ENCODE data around the gene ROR1.

Gene ROR1

DNA sequence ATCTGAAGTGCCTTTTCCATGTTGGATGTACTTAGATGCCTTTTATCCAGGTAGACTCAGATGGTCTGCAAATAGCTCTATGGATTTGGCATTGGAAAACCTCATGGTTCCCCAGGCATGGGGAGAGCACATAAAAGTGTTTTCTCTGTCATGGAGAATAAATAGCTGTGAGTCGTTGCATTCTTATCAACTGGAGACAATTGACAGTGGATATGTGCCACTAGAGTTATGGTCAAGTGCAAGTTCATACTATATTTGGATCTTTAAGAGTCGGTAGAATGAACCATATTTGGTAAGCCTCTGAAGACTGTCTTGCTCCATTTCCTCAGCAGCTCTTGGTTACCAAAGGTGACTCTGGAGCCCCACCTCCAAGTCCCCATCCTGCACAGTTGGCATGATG, 83.7 kb downstream of the ROR1 start:
- DNase-seq (ENCODE audit: low spot score): no peak

DNA sequence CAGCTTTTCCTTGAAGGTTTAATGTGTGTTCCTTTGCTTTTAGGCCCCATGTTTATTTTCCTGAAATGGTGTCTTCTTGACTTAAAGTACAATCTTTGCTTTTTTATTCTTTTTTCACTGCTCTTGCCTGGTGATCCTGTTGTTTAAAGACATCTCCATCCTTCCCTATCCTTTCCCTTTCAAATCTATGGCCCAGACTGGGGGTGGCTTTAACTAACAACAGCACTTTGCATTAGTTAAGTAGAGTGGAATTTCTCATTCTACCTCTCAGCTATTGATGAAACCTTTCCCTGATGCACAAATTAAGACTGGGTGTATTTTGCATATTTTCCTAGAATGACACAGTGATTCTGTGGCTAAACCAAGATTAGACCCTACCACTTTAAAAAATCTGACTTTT, 84.3 kb downstream of the ROR1 start:
- DNase-seq (ENCODE audit: low spot score): no peak

DNA sequence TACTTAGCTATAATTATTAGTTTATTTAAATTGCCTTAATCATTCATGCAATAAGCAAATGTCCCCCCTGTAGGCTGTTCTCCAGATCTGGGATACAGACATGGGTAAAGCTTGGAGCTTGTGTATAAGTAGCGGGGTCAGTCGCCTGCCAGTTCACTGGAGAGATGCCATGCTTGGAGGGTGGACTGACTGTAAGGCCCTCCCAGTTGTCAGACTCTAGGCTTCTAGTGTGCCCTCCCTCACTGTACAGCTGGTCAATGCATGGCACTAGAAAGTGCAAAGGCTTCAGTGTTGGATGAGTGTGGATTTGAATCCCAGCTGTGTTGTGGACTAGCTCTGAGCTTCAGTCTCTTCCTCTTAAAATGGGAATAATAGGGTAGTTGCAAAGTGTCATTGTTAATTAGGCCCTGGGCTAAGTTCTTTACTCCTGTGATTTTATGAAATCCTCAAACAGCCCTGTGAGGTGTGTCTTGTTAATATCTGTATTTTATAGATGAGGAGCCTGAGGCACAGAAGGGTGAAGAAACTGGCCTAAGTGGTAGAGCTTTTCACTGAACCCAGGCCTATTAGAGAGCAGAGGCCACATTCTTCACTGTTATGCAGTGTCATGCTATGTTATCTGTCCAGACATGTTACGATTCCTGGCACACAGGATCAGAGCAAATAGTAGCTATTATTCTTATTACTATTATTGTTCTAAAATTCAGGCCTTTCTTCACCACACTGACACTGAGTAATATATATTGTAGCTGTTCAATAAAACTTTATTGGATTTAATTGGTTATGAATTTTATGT, 85.9 kb downstream of the ROR1 start:
- no peak for DNase-seq (ENCODE audit: low spot score)

DNA sequence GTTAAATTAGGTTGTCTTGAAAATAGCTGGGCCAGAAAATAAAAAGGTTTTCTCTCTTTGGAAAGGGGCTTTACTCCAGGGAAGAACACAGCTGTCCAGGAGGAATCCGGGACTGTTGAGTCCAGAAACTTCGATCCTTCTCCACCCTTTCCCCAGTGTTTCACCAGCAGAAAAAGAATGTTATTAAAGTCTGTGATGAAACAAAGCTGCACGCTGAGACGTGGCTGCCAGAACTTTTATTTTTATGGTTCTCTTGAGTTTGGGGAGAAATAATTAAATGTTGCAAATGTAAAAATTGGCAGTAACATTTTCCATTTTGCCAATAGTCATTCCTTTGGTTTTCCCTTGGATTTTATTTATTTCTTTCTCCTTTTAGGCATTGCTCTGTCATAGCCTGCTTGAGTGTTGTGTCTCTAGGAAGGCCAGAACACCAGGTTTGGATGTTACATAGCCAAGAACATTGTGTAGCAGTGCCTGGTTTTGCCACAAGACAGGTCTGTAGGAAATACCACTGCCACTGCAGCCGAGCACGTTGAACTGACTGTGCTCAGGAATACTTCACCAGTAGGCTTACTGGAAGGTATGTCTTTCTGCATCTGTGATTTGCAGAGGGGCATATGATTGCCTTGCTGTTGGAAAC, 87.4 kb downstream of the ROR1 start:
- DNase-seq (ENCODE audit: low spot score): no peak

DNA sequence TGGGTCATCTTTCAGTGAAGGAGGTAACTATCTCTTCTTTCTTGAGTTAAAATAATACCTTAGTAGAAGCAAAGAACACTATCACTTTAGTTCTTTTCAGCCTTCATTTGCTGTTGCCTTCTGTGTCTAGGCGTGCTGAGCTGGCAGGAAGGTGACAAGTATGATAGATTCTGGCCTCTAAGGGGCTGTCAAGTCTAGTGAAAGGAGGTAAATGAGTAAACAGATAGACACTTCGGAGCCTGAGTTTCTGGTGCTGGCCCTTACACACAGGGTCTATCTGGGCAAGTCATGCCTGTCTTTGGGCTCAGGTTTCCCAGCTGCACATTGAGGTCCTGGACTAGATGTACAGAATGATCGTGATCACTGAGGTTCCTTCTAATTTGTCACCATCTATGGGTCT, 89.3 kb downstream of the ROR1 start:
- DNase-seq (ENCODE audit: low spot score): no peak

DNA sequence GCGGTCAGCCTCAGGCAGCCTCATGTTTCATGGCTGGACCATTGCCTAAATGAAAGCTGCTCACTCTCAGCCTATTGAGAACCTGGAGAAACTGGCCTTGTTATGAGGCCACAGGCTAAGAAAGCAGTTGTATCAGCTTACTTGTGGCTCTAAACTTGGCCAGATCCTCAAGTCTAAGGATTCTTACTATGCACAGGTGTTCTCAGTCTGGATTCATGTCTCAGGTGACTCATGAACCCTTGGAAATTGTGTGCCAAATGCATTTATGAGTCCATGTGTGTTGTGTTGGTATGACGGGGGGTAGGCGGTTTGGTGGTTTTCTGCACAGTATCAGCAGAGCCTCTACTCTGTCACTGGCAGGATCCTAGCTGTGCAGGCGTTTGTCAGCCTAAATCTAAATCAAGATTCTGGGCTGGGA, 90.4 kb downstream of the ROR1 start:
- no peak for DNase-seq (ENCODE audit: low spot score)

DNA sequence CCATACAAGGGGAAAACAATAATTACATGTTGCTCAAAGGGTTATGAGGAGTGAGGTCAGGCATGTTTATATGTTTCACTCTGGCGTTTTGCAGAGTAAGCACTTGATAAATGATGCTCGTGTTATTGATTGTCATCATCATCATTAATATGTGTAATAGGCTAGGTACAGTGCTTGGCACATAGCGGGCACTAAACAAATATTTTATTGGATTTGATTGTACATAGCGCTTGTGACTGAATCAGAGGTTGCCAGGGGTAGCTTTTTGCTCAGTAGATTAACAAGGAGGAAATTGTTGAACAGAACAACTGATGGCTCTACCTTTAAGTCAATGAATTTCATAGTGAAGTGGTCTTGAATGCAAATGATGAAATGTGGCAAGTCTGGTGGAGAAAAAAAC, 91.7 kb downstream of the ROR1 start:
- no peak for DNase-seq (ENCODE audit: low spot score)

DNA sequence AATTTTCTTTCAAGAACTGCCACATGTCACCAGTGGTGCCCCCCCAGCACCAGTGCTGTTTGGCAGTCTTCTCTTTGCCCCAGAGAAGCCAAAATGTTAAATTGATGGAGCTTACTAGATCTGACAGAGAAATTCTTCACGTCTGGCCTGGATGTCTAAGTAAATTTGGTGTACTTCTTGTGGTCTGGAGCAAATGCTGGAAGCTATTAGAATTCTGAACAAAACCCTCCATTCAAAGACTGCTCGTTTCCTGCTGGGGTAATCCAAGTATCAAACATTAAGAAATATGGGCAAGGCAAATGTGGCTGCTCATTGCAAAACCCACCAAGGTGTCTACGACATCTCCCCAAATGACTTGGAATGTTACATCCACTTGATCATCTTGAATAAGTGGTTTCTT, 92.3 kb downstream of the ROR1 start:
- DNase-seq (ENCODE audit: low spot score): no peak

DNA sequence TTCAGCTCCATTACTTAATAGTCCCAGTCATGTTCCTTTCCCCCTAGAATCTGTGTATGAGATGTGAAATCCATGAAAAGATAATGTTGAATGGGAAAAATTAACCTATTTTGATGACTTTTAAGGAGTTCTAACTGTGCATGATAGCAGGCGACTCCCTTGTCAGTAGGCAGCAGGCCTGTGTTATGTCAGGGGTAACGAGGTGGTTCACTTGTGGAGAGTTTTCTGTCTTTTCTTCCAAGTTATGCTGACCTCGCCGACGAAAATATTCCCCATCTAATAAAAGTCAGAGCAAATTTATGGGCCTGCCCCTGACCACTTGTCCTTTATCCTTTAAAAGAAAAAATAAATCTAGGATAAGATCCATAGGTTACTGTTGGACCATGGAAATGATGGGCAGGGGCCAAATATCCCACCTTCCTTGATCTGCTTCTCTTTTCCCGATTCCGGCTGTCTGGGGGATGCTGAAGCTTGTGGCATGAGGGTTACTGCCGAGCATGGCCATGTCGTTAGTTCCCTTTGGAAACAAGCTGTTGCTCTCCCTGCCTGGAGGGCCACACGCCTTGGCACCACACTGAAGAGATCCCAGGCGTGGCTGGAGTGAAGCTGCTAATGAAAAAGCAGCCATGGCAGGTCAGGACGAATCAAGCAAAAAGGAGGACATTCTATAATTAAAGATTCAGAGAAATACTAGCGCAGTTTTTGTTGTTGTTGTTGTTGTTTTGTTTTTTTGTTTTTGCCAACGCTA, 93.8 kb downstream of the ROR1 start:
- DNase-seq (ENCODE audit: low spot score): no peak

DNA sequence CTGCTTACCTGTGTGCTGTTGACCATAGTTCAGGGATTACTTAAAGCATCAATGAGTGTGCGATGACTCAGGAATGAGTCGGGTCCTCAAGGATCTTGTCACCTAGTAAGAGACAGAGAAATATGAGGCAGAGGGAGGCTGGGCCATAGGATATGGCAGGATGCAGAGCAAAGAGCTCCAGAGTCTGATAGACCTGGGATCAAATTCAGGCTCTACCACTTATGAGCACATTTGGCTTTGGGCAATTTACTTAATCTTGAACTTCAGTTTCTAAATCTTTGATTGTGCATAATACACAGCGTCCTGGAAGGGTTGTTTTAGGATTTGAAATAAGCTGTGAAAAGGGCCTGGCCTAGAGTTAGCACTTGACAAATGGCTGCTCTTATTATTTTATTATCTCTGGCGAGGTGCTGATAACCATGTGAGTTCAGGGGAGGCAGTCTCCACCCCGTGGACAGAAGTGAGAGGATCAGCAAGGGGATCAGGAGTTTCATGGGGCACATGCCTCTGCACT, 94.5 kb downstream of the ROR1 start:
- DNase-seq (ENCODE audit: low spot score): no peak

DNA sequence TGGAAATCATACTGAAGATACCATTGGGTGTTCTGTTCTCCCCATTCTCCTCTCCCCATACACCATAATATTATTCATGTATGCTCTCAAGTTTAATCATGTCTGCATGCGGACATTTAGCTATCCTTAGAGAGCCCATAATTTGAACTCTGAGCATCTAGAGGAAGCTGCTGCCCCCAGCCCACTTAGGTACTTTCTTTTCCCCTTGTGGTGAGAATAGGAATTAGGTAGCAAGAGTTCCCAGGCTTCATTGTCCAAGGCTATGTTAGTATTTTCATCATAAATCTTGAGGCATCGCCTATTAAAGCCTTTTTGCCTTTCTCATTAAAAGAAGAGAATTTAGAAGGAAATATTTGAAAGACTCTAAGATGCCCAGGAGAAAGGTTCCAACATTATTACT, 96.3 kb downstream of the ROR1 start:
- DNase-seq (ENCODE audit: low spot score): no peak

DNA sequence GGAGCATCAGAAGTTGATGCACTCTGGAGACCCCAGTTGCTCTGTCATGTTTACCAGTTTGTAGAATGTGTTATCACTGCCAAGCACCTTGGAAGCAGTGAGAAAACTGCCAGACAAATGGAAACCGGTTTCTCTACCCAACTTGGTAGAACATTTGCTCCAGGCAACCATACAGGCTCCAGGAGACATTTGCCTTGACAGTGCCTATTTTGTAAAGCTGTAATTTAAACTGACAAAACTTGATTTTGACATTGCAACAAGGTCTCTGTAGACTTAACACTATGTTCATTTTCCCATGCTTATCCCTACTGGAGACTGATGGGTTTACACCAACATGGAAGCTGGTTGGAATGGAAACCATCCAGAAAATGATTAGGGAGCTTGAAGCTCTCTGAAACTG, 97.6 kb downstream of the ROR1 start:
- no peak for DNase-seq (ENCODE audit: low spot score)

DNA sequence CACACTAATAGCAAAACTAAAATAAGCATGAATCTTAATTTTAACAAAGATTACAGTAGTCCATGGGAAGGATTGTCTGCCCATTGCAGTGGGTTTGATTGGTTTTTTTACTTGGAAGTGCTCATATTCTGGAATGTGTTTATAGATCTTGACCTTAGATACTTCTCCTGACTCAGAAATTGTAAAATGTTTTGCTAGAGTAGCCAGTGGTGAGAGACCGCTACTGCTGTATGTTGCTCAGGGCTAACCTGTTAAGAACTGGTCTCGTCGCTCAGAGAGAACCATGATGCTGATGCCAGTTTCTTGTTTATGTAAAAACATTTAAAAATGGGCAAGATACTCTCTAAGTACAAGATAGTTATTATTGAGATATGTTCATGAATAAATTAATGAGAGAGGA, 99.9 kb downstream of the ROR1 start:
- no peak for DNase-seq (ENCODE audit: low spot score)

DNA sequence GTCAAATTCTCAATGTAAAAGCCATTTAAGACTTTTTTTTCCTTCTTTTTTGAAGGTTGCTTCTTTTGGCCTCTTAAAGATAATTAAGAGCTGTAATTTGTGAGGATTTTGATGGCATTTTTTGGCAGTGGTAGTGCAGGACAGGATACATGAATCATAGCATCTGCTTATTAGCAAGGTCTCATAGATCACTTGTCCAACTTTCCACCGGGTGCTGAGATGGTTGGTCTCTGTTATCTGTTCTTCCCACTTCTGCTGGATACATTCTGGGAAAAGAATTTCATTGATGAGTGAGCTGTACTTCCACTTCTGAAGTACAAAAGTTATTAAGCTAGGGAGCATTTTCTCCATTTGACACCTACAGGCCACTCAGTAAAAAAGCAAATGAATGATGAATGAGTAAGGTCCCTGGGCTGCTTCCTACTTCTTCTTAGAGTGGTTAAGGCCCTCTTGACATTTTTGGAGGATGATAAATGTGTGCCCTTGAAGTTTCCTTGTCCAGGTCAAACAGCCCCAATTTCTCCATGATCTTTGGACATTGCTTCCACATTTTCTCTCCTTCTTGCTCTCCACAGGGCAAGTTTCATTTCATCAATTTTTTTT, 100.6 kb downstream of the ROR1 start:
- DNase-seq (ENCODE audit: low spot score): no peak

DNA sequence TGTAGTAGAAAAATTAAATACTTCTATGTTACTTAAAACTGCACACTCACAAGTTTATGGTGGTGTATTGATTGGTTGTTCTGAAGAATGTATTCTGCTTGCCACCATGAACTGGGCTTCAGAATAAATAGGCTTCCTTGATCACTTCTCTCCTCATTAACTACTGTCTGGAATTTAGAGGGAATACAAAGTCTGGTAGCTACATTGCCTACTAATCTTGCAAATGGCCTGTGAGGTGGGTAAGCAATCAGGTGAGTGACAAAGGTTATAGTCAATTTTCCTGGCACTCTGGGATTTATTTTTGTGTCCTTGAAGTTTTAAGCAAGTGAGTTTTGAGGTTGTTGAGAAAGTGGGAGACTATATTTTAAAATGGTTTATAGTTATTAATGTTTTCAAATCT, 101.8 kb downstream of the ROR1 start:
- no peak for DNase-seq (ENCODE audit: low spot score)

DNA sequence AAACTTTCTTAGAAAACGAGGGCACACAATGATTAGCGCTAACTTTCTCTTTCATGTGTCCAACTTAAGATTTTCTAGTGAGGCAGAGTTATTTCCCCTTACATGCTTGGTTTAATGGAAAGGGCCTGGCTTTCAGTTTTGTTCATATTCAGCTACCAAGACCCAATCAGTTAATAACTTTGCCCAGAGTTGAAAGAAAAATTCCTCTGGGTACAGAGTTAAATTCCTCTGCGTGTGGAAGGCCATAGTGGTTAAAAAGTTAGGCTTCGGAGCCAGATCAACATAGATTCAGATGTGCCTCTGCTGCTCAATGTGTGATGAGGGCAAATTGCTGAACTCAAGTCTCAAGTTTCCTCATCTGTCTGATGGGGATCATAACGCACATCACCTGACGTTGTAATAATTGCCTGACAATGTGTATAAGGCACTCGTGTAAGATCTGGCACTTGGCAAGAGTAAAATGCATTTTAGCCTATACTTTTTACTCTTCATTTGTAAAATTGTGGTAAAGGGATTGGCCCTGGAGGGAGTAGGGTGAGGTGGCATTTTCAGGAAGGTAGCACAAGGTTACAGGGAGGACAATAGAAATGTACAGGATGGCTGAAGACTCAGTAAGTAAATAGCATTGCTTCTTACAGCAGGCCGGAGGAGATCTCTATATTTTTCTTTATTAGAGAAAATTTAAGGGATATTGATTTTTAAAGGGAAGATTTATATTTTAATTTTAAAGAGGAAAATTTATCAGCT, 103.4 kb downstream of the ROR1 start:
- DNase-seq (ENCODE audit: low spot score): no peak

DNA sequence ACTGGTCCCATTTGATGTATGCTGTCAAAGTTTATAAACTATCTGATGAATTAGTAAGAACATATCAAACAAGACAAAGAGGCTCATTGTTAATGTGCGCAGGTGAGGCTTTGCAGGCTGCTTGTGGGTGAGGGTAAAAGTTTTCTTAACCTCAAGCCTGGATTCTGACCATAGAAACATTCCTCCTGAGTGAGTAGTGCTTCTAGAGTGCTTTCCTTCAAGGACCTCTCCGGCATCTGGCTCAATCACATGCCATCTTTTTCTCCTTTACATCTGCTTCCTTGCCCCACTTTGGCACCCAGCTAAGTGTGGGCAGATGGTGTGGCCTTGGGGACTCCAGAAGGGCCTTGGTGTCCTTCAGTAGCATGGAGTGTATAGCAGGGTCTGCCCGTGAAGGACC, 104.0 kb downstream of the ROR1 start:
- no peak for DNase-seq (ENCODE audit: low spot score)

DNA sequence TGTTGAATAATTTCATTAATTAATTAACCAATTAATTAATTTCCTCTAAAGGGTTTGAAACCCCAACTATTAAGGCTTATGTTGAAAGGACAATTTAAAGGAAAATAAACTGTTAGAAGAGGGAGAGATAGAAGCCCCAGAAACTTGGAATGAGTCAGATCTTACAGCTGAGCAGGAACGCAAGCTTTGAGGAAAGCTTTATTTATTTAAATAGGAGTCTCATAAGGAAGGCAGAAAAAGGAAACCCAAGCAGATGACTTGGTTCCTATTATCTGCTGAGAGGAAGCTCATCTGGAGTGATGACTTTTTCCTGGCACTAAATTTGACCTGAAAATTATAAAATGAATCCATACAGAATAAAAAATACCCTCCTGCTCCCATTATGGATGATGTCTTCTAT, 105.1 kb downstream of the ROR1 start:
- DNase-seq (ENCODE audit: low spot score): no peak

DNA sequence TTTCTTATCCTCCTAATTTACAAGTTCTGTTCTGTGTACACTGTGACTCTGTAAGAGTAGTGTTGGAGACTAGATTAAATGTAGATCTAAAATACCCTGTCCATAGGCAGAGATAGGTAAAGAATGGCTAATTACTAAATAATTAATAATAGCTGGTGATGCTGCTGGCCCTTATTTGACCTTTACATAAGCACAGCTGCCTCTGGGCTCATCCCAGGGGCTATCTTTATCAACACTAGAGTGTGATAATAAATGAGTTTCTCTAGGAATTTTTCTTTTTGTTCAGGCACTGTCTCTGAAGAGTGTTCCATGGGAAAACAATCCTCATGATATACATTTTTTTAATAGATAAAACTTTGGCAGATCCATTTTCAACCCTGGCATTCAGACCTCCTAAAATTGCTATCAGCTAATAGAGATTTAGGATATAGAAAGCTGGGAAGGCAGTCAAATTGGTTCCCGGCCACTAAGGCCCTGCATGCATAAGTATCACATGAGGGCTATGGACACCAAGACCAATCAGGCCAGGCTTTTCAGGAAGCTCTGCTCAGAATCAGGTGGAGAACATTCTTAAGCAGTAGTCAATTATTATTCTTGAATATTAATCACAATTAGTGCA, 107.2 kb downstream of the ROR1 start:
- no peak for DNase-seq (ENCODE audit: low spot score)

DNA sequence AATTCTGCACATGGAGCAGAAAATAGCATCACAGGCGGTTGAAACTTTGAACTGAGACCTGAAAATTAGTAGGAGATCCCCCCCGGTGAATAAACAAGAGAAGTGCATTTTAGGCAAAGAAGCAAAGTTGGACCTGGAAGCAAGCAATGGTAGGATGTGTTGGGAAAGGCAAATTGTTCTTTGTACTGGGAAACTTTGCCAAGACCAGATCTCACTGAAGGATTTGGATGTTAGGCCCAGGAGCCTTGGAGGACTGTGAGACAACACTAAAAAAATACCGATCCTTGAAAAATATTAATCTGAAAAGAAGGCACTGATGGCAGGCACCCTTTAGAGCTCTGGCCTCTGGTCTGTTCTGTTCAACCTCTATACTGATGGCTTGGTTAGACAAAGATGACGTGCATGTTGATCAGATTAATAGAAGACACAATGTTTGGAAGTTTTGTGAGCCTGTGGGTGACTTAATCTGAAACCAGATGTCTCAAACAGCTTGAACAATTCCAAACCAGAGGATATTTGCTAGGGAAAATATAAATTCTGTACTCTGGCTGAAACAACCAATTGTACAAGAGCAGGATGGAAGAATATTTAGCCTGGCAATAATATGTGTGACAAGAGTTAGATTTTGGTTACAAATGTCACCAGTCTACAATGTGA, 108.4 kb downstream of the ROR1 start:
- peak; percentile 65 for DNase-seq (ENCODE audit: low spot score)

Data from putamen (tissue), 1 donor.